WERI-Rb-1 (cell line): Measurements from ENCODE around the gene PPP1R16B.
A peak's percentile ranks its signal among the peaks of the same experiment; 100 is the strongest.

Source experiments
- DNase-seq: peaks from one replicate; pipeline ENCODE4 v3.0.0-alpha.2; 2020
- H3K27ac ChIP-seq: fragments of 250-450 bp; sonication (Bioruptor Pico); 2 replicates; pipeline ENCODE4 v1.5.1; 2020; ENCODE audit warnings: mild to moderate bottlenecking, moderate library complexity
- H3K27me3 ChIP-seq: fragments of 250-450 bp; sonication (Bioruptor Pico); 2 replicates; pipeline ENCODE4 v1.5.1; 2021; ENCODE audit warnings: mild to moderate bottlenecking, low read depth, moderate library complexity; ENCODE audit not compliant: insufficient read depth, severe bottlenecking
- H3K36me3 ChIP-seq: fragments of 250-450 bp; sonication (Bioruptor Pico); 2 replicates; pipeline ENCODE4 v1.5.1; 2020; ENCODE audit warnings: mild to moderate bottlenecking, moderate library complexity
- H3K4me3 ChIP-seq: 2 replicates; pipeline ENCODE4 v1.5.1; 2011; ENCODE audit warnings: low read depth, mild to moderate bottlenecking, control low read depth, low read length
- H3K9me3 ChIP-seq: fragments of 250-450 bp; sonication (Bioruptor Pico); 2 replicates; pipeline ENCODE4 v1.5.1; 2021; ENCODE audit warnings: mild to moderate bottlenecking, moderate library complexity; ENCODE audit not compliant: severe bottlenecking
- TF ChIP-seq, protein P1 (sequence below): IDR thresholded peaks from 2 replicates; pipeline ENCODE4 v1.5.1; 2011; ENCODE audit warnings: low read depth, mild to moderate bottlenecking, control low read depth, inconsistent platforms, low read length

Gene PPP1R16B

GRCh38 chr20:38935285-38935684, 129.8 kb downstream of the PPP1R16B start:
- no peaks in the 10 kb centered on the region for H3K27me3 ChIP-seq
- DNase-seq, result no peak
- H3K9me3 ChIP-seq, result no peaks in the 10 kb centered on the region
- TF ChIP-seq, protein P1, sequence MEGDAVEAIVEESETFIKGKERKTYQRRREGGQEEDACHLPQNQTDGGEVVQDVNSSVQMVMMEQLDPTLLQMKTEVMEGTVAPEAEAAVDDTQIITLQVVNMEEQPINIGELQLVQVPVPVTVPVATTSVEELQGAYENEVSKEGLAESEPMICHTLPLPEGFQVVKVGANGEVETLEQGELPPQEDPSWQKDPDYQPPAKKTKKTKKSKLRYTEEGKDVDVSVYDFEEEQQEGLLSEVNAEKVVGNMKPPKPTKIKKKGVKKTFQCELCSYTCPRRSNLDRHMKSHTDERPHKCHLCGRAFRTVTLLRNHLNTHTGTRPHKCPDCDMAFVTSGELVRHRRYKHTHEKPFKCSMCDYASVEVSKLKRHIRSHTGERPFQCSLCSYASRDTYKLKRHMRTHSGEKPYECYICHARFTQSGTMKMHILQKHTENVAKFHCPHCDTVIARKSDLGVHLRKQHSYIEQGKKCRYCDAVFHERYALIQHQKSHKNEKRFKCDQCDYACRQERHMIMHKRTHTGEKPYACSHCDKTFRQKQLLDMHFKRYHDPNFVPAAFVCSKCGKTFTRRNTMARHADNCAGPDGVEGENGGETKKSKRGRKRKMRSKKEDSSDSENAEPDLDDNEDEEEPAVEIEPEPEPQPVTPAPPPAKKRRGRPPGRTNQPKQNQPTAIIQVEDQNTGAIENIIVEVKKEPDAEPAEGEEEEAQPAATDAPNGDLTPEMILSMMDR, result 0 out of 2 replicates have a peak, but pooled peaks have one; percentile 9
- H3K27ac ChIP-seq, result no peak overlapping the region
- peaks cover 57% of the 10 kb centered on the region for H3K36me3 ChIP-seq
- H3K4me3 ChIP-seq, result no peak overlapping the region

DNA sequence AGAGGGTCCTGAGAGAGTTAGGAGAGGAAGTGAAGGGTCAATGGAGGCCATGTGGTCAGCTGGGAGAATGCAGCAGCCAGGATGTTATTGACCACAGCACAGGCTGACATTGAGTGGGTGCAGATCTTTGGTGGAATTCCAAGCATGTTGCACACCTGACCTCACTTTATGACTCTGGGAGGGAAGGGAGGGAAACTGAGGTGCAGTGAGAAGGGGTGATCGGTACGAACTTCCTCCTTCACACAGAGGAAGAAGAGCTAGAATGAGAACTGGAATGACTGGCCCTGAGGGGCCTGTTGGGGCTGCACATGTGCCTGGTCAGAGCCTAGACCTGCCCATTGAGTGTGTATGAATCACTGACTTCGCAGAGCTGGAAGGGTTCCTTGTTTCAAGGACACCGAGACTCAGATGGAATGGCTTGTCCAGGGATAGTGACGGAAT, 130.5 kb downstream of the PPP1R16B start:
- Histone ChIP-seq H3K27me3 (no peaks in the 10 kb centered on the region), H3K36me3 (peaks cover 59% of the 10 kb centered on the region), H3K4me3 (no peak overlapping the region), H3K9me3 (no peaks in the 10 kb centered on the region), H3K27ac (no peak overlapping the region)
- TF ChIP-seq, protein P1, result no peak
- no peak for DNase-seq

DNA sequence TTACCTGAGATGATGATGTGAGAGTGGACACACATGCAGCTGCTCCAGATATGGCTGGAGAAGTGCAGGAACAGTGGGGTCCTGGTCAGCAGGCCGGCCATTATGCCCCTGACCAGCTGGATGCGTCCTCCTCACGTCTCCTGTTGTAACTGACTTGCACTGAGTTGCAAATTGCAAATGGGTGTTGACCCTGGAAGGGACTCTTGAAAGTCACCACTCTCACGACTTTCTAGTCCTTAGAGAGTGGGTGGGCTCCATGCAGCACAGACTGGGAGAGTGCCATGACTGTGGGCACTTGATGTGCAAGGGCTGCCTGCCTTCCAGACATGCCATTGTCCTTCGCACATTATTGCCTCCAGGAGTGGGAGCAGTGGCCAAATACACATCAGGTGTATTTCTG, 131.5 kb downstream of the PPP1R16B start:
- TF ChIP-seq, protein P1, result no peak
- H3K36me3 ChIP-seq, result peaks cover 63% of the 10 kb centered on the region

GRCh38 chr20:38937978-38938473, 132.5 kb downstream of the PPP1R16B start:
- peak; percentile 18 for DNase-seq
- Histone ChIP-seq H3K27ac (no peak overlapping the region), H3K4me3 (no peak overlapping the region), H3K27me3 (no peaks in the 10 kb centered on the region), H3K9me3 (no peaks in the 10 kb centered on the region), H3K36me3 (peaks cover 67% of the 10 kb centered on the region)
- TF ChIP-seq, protein P1, result no peak

More for the DNA sequence above, 131.5 kb downstream of the PPP1R16B start:
- Histone ChIP-seq H3K4me3 (no peak overlapping the region), H3K27ac (no peak overlapping the region), H3K27me3 (no peaks in the 10 kb centered on the region), H3K9me3 (no peaks in the 10 kb centered on the region)
- no peak for DNase-seq

GRCh38 chr20:38939686-38940085, 134.2 kb downstream of the PPP1R16B start:
- no peak for DNase-seq
- H3K36me3 ChIP-seq, result peaks cover 81% of the 10 kb centered on the region
- H3K27me3 ChIP-seq, result no peaks in the 10 kb centered on the region
- no peak overlapping the region for H3K4me3 ChIP-seq
- TF ChIP-seq, protein P1, result no peak
- no peak overlapping the region for H3K27ac ChIP-seq
- no peaks in the 10 kb centered on the region for H3K9me3 ChIP-seq

DNA sequence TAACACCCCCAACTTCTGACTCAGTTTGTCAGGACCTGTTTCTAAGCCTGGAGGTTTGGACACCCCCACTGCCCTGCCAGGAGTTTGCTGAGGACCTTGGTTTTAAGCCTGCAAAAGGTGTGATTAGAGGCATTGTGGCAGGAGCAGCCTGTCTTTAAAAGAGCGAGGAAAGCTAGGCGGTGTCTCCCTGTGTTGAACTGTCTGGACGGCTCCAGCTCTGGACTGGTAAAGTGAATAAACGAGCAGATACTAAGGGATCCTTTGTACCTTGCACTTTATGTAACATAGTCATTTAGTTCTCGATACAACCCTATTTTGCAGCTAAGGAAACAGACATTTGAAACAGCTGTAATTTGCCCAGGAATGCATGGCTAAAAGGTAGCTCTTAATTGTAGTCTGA, 135.1 kb downstream of the PPP1R16B start:
- Histone ChIP-seq H3K4me3 (no peak overlapping the region), H3K27ac (no peak overlapping the region), H3K36me3 (peaks cover 80% of the 10 kb centered on the region), H3K27me3 (no peaks in the 10 kb centered on the region), H3K9me3 (no peaks in the 10 kb centered on the region)
- TF ChIP-seq, protein P1, result no peak
- DNase-seq, result no peak
